NCI-H524 treated with DMSO at 0.1 percent for 48 hours (cell line): Measurements from ENCODE around the gene PLXDC1.
"Not testable (repeated sequence)": the region's sequence is repeated elsewhere in the genome, so short reads cannot be mapped to it uniquely, and the experiment has no call there.

Experiments used
- DNase-seq: peaks from one replicate; lab custom pipeline; 2025; lab: John Stamatoyannopoulos, UW

Gene PLXDC1

GRCh38 chr17:39062846-39063680, 88.4 kb downstream of the PLXDC1 start:
- no peak for DNase-seq

GRCh38 chr17:39058524-39058923, 92.9 kb downstream of the PLXDC1 start:
- DNase-seq: no peak

- no peak for DNase-seq
Observed at GRCh38 chr17:39057701-39058206, 93.7 kb downstream of the PLXDC1 start.

- no peak for DNase-seq
Observed at GRCh38 chr17:39054111-39054645, 97.3 kb downstream of the PLXDC1 start.

- not testable (repeated sequence) for DNase-seq
Observed at GRCh38 chr17:39052423-39052822, 99.0 kb downstream of the PLXDC1 start.

- DNase-seq: no peak
Observed at GRCh38 chr17:39051001-39051585, 100.3 kb downstream of the PLXDC1 start.

GRCh38 chr17:39045948-39046679, 105.3 kb downstream of the PLXDC1 start:
- no peak for DNase-seq

GRCh38 chr17:39036009-39036408, 115.4 kb downstream of the PLXDC1 start:
- DNase-seq: no peak

GRCh38 chr17:39035578-39035977, 115.9 kb downstream of the PLXDC1 start:
- DNase-seq: not testable (repeated sequence)

GRCh38 chr17:39028690-39029089, 122.7 kb downstream of the PLXDC1 start:
- DNase-seq: no peak

GRCh38 chr17:39027455-39028035, 123.9 kb downstream of the PLXDC1 start:
- no peak for DNase-seq

GRCh38 chr17:39026980-39027451, 124.4 kb downstream of the PLXDC1 start:
- DNase-seq: no peak

GRCh38 chr17:39026346-39026745, 125.1 kb downstream of the PLXDC1 start:
- not testable (repeated sequence) for DNase-seq

- DNase-seq: no peak
Observed at GRCh38 chr17:39022924-39023323, 128.5 kb downstream of the PLXDC1 start.

GRCh38 chr17:39020037-39020436, 131.4 kb downstream of the PLXDC1 start:
- not testable (repeated sequence) for DNase-seq

GRCh38 chr17:39018267-39019134, 132.9 kb downstream of the PLXDC1 start:
- DNase-seq: no peak

GRCh38 chr17:39016193-39017153, 135.0 kb downstream of the PLXDC1 start:
- DNase-seq: no peak

GRCh38 chr17:39015546-39015935, 135.9 kb downstream of the PLXDC1 start:
- no peak for DNase-seq

GRCh38 chr17:39014795-39015545, 136.5 kb downstream of the PLXDC1 start:
- no peak for DNase-seq
